H7 (cell line): ENCODE results near the gene LIM2. TPM values are rescaled to one million over a fixed set of nuclear protein-coding genes. Genes with fewer than 3 reads are reported as not detected.
"Not testable (repeated sequence)": the region's sequence is repeated elsewhere in the genome, so short reads cannot be mapped to it uniquely, and the experiment has no call there.

Source experiments
- DNase-seq: peaks from one replicate; pipeline ENCODE4 v3.0.0; 2012
- H3K27me3 ChIP-seq: 2 replicates; pipeline ENCODE4 v1.6.0; 2011; ENCODE audit warnings: mild to moderate bottlenecking, low read length; ENCODE audit not compliant: control insufficient read depth, insufficient read depth
- H3K36me3 ChIP-seq: replicated peaks from 2 replicates; pipeline ENCODE4 v1.5.1; 2011; ENCODE audit warnings: low read length; ENCODE audit not compliant: control insufficient read depth, insufficient read depth
- H3K4me3 ChIP-seq: 2 replicates; pipeline ENCODE4 v1.5.1; 2011; ENCODE audit warnings: low read depth, mild to moderate bottlenecking, control low read depth, low read length, moderate library complexity; ENCODE audit not compliant: insufficient read depth
- total RNA-seq: library from RNA; depleted of rRNA; stranded (reverse); fragments of >200 nt; shearing (Covaris generic); gene quantifications from 2 replicates; pipeline ENCODE4 v1.2.3, GENCODE V29; 2014; rRNA removed

Gene LIM2
- not detected in 2 replicates for total RNA-seq

GRCh38 chr19:51387924-51388389 is at the start of gene LIM2:
Gene LIM2, minus strand, starts transcription at chr19:51387974. Its CDS starts 531 bp downstream, at chr19:51387443.
- H3K27me3 ChIP-seq = no peaks in the 10 kb centered on the region
- H3K36me3 ChIP-seq = no peaks in the 10 kb centered on the region
- H3K4me3 ChIP-seq = no peak within 1 kb of the TSS
- DNase-seq = peak; percentile 23

DNA sequence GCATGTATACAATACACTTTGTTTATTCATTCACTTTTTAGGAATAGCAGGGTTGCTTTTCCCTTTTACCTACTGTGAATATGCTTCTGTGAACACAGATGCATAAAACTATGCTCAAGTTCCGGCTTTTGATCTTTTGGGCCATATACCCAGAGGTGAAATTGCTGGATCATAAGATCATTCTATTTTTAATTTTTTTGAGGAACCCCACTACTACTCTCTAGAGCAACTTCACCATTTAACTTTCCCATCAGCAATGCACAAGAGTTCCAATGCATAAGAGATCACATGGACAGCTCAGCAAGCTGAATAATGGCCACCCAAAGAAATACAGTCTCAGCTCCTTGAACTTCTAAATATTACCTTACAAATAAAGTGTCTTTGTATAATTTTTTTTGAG is 46.7 kb upstream of the LIM2 start:
- no peaks in the 10 kb centered on the region; the same call in 1 of the 2 replicates for H3K27me3 ChIP-seq
- H3K36me3 ChIP-seq = no peaks in the 10 kb centered on the region
- DNase-seq = no peak
- no peak overlapping the region for H3K4me3 ChIP-seq

- Histone ChIP-seq H3K4me3 (no peak overlapping the region), H3K27me3 (no peaks in the 10 kb centered on the region; the same call in 1 of the 2 replicates), H3K36me3 (no peaks in the 10 kb centered on the region)
- no peak for DNase-seq
These were observed 45.3 kb upstream of the LIM2 start for GRCh38 chr19:51433043-51433442.

- H3K27me3 ChIP-seq = no peaks in the 10 kb centered on the region; the same call in 1 of the 2 replicates
- no peak overlapping the region for H3K4me3 ChIP-seq
- no peak for DNase-seq
- H3K36me3 ChIP-seq = no peaks in the 10 kb centered on the region
These were observed 43.4 kb upstream of the LIM2 start for GRCh38 chr19:51431124-51431523.

- no peaks in the 10 kb centered on the region; the same call in 1 of the 2 replicates for H3K27me3 ChIP-seq
These were observed 42.4 kb upstream of the LIM2 start for GRCh38 chr19:51430221-51430620.

DNA sequence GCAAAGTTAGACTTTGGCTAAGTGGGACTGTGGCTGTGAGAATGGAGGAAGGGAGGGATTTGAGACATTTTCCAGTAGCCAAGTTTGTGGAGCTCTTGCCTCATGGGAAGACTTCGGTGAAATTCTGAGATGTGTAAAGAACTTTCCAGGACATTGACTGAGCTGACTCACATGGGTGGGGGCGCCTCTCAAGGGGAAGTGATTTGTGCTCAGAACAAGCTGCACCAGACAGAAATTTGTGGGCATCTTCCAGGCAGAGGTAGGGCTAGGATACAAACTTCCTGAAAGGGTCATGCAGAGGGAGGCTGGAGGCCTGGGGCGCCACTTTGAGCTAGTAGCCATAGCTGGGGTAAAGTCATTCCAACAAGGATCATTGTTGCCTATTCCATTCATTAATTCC is 39.4 kb upstream of the LIM2 start:
- H3K36me3 ChIP-seq = no peaks in the 10 kb centered on the region
- no peak for DNase-seq
- H3K4me3 ChIP-seq = no peak overlapping the region
- H3K27me3 ChIP-seq = no peaks in the 10 kb centered on the region; the same call in 1 of the 2 replicates

More at GRCh38 chr19:51430221-51430620, 42.4 kb upstream of the LIM2 start:
- H3K4me3 ChIP-seq = no peak overlapping the region
- no peaks in the 10 kb centered on the region for H3K36me3 ChIP-seq
- DNase-seq = no peak

GRCh38 chr19:51422053-51422448 is 34.3 kb upstream of the LIM2 start:
- DNase-seq = peak; percentile 97
- Histone ChIP-seq H3K27me3 (peaks cover 6% of the 10 kb centered on the region), H3K36me3 (no peaks in the 10 kb centered on the region), H3K4me3 (peak overlapping the region; percentile 48)

DNA sequence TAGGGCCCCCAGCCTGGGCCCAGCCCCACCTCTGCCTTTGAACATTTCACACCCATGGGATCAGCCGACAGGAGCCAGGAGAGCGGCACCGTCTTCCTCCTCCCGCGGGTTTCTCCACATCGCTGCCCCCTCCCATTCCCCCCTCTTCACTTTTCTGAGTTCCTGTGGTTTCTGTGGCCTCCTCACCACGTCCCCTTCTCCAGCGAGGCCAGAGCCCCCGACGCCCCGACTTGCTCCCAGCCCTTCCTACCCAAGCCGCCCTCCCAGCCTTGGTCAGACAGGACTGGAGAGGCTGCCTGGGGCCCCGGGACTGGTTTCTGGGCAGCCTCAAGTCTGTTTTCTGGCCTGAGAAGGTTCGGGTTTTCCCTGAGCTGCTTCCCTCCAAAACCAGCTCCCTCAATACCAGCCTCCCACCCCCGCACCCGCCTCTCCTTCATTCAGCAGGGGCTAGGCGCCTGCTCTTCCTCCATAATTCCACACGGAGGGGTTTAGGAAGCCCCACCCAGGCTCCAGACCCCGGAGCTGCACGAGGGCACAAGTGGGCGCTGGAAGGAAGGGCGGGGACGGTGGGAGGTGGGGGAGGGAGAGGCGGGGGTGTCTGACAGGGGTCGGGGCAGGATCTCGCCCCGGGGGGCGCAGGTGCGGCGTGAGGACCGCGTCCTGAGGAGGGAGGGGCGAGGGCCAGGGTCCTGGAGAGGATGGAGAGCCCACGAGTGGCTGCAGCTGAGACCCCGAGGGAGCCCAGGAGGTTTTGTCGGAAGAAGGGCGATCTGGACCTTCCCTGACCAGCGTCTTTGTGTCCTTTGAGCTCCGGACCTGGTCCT is 33.7 kb upstream of the LIM2 start:
- Histone ChIP-seq H3K4me3 (peak overlapping the region; percentile 48), H3K36me3 (no peaks in the 10 kb centered on the region), H3K27me3 (peaks cover 6% of the 10 kb centered on the region)
- DNase-seq = no peak

DNA sequence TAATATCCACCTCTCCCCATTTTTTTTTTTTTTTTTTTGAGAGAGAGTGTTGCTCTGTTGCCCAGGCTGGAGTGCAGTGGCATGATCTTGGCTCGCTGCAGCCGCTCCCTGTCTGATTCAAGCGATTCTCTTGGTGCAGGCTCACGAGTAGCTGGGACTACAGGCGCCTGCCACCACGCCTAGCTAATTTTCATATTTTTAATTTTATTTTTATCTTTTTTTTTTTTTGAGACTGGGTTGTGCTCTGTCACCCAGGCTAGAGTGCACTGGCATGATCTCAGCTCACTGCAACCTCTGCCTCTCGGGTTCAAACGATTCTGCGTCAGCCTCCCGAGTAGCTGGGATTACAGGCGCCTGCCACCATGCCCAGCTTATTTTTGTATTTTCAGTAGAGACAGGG is 32.7 kb upstream of the LIM2 start:
- H3K27me3 ChIP-seq, H3K4me3 ChIP-seq, DNase-seq, H3K36me3 ChIP-seq: not testable (repeated sequence)

GRCh38 chr19:51418707-51419106 is 30.9 kb upstream of the LIM2 start:
- DNase-seq = no peak
- Histone ChIP-seq H3K4me3 (no peak overlapping the region), H3K27me3 (peaks cover 6% of the 10 kb centered on the region), H3K36me3 (no peaks in the 10 kb centered on the region)

DNA sequence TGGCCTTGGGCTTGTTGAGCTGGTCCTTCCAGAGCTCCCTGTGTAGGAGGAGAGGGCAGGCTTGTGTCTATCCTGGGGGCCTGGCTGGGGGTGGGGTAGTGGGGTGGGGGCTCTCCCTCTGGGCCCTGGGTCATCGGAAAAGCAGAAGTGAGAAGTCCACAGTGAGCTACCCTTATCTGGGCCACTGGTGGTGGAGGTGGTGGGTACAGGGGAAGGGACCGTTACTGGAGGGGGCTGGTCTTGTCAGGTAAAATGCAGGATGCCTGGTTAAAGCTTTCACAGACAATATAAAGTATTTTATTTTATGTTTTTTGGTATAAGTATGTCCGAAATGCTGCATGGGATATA is 30.0 kb upstream of the LIM2 start:
- Histone ChIP-seq H3K36me3 (no peaks in the 10 kb centered on the region; the same call in 1 of the 2 replicates), H3K27me3 (peaks cover 6% of the 10 kb centered on the region), H3K4me3 (no peak overlapping the region)
- no peak for DNase-seq

DNA sequence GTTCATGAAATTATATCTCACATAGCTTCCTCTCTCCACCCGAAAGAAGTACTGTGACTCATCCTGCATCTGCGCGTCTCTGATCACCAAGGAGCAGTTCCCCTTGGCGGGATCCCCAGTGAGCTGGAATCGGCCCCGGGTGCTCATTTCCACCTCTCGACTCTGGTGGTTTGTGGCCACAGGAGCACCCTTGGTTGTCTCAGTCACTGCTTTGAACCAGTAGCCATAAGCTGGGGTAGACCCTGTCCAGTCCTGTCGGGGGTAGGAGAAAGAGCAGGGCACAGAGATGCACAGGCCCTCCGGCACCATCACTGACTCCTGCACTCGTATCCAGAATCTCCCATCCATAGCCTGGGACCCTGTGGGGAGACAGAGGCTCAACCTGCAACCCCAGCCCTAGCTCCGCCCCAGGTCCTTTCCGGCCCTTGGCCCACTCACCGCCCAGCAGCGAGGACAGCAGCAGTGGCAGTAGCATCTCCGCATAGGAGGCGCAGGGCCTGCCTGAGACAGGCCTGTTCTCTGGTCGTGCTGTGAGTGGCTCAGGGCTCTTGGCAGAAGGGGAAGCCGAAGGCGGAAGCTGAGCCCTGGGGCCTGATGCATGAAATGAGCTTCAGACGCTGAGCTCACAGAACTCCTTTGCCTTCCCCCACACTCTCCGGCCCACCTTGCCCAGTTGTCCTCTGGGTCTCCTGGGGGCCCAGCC is 29.5 kb upstream of the LIM2 start, which contains the start of gene SIGLEC10:
SIGLEC10 (minus strand) TSS at position 536 of the 703 bp plus-strand sequence; CDS start at position 475, 61 bp downstream.
- H3K27me3 ChIP-seq = peaks cover 6% of the 10 kb centered on the region
- no peak within 1 kb of the TSS for H3K4me3 ChIP-seq
- peak; percentile 58 for DNase-seq
- no peaks in the 10 kb centered on the region; the same call in 1 of the 2 replicates for H3K36me3 ChIP-seq

DNA sequence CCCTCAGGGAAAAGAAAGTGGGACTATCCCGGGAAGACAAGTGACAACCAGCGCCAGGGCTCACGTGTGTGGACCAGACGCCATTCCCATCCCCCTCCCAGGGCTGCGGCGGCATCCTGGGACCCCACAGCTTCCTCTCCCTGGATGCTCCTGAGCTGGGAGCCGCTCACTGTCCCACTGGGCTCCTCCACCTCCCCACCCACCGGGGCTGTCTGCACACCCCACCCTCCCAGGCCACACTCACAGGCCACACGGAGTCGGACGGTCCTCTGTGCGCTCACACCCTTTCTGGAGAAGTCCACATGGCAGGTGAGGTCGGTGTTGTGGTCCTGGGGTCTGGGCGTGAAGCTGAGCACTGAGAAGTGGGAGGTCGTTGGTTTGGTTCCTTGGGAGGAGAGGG is 28.6 kb upstream of the LIM2 start:
- H3K36me3 ChIP-seq, DNase-seq, H3K27me3 ChIP-seq, H3K4me3 ChIP-seq: not testable (repeated sequence)

- Histone ChIP-seq H3K36me3 (no peaks in the 10 kb centered on the region; the same call in 1 of the 2 replicates), H3K4me3 (no peak overlapping the region), H3K27me3 (no peaks in the 10 kb centered on the region)
- DNase-seq = no peak
These were observed 27.4 kb upstream of the LIM2 start for GRCh38 chr19:51415187-51415586.
